ENCODE data around the gene CYP1A1.
"Not testable (repeated sequence)": the region's sequence is repeated elsewhere in the genome, so short reads cannot be mapped to it uniquely, and the experiment has no call there.

CYP1A1 gene

DNA sequence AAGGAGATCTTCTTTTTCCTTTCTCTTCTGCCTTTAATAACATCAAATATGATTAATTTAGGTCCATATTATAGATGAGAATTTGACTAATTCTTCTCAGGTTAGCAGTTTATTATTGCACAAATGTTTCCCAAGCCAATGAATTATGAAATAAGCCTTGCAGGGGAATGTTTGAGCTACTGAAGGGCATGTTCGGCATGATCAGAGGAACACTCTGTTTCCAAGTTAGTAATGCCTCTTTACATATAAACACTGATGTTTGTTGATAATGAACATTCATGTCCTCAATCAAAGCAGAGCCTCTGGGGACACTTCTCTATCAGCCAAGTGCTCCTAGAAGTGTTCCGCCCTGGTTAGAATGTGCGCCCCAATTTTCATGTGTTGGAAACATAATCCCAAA, 10.0 kb upstream of the CYP1A1 start:
- FAIRE-seq = no peak

DNA sequence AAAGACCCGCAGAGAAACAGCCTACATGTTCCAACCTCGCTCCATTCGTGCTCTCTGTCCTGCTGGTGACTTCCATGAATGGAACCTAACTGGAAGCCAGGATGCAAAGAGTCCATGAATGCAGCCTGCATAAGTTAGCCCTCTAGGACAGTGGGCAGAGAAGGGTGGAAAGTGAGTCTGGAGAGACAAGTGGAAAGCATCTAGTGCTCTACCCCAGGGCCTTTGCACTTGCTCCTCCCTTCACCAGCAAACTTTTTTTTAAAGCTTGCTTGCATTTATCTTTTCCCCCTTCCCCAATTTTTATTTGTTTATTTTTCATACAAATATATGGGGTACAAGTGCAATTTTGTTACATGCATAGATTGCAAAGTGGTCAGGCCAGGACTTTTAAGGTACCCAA, 7.9 kb upstream of the CYP1A1 start:
- no peak for FAIRE-seq

DNA sequence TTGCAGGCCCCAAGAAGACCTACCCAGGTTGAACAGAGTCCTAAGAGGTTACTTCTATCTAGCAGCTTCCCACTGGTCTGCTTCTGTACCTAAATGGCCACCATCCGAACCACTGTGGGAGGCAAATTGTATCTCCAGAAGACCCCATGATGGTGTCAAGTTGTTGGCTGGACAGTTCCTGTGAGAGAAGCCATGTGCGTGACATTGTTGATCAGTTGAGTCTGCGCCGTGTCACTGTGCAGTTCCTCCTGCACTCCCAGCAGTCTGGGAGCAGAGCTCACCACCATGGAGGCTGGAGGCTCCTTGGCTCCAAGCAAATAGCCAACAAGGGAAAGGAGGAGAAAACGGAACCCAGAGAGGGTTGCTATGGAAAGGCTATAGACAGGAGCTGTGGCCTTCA, 7.5 kb upstream of the CYP1A1 start:
- FAIRE-seq = no peak

DNA sequence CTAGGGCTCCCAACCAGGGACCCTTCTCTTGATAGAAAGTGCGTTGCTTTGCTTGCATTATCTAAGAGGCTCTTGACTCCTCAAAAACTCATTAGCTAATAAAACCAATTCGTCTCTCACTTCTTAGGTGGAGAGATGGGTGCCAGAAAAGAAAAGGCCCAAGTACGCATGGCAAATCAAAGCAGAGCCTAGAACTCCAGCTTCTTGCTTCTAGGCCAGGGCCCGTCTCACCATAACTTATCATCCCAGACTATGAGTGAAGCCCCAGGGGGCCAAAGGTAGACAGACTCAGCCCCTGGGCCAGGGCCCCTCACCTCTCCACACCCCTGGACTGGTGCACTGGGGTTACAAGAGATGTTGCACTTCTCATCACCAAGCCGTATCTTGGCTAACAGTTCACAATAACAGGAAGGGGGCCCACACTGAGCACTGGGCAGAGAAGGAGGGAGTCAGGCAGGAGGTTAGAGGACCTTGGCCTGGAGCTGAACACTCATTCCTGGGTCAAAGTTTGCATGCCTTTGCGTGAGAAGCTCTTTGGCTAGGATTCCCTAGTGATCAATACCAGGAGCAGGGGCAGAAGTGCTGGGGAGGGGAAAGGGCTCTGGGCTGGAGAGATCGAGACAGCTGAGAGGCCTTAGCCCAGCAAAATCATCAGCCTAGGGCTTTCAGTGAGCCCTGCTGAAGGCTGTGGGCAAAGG, 5.4 kb upstream of the CYP1A1 start:
- FAIRE-seq = no peak

DNA sequence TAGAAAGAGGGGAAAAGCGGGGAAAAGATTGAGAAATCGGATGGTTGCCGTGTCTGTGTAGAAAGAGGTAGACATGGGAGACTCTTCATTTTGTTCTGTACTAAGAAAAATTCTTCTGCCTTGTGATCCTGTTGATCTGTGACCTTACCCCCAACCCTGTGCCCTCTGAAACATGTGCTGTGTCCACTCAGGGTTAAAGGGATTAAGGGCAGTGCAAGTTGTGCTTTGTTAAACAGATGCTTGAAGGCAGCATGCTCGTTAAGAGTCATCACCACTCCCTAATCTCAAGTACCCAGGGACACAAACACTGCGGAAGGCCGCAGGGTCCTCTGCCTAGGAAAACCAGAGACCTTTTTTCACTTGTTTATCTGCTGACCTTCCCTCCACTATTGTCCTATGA, 4.0 kb upstream of the CYP1A1 start:
- not testable (repeated sequence) for FAIRE-seq

DNA sequence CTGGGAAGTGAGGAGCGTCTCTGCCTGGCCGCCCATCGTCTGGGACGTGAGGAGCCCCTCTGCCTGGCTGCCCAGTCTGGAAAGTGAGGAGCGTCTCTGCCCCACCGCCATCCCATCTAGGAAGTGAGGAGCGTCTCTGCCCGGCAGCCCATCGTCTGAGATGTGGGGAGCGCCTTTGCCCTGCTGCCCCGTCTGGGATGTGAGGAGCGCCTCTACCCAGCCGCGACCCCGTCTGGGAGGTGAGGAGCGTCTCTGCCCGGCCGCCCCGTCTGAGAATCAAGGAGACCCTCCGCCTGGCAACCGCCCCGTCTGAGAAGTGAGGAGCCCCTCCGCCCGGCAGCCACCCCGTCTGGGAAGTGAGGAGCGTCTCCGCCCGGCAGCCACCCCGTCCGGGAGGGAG, 3.4 kb upstream of the CYP1A1 start:
- FAIRE-seq = not testable (repeated sequence)

DNA sequence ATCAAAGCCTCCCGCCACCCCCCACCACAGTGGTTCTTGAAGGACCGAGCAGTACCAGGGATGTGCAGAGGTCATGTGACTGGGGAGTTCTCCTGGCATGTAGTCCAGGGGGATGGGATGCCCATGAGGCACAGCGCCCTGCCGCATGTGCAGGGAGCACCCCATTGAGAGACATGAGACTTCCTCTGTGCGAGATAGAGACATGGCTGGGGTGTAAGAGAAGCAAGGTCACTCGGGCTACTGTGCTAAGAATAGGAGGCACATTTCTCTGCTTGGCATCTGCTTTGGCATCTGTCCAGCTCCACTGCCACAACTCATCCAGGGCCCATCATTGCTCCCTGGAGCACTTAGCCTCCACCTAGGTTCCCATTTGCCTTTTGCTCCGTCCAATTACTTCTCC, 2.4 kb upstream of the CYP1A1 start:
- no peak for FAIRE-seq

DNA sequence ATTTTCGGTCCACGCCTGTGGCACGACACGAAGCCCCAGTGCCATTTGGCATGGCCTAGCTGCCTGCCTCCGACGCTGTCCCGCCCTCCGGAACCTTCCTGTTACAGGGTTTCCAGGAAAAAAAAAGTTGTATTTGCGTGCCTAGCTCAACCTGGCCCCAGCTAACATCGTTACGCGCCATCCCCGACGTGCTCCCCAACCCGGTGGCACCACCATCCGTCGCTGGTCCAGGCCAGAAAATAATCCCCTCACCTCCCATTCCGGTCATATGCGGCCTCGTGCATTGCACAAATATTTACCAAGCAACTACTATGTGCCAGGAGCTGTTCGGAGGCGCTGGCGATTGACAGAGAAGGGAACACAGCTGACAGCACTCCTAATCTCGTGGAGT, 1.4 kb upstream of the CYP1A1 start:
- no peak for FAIRE-seq

DNA sequence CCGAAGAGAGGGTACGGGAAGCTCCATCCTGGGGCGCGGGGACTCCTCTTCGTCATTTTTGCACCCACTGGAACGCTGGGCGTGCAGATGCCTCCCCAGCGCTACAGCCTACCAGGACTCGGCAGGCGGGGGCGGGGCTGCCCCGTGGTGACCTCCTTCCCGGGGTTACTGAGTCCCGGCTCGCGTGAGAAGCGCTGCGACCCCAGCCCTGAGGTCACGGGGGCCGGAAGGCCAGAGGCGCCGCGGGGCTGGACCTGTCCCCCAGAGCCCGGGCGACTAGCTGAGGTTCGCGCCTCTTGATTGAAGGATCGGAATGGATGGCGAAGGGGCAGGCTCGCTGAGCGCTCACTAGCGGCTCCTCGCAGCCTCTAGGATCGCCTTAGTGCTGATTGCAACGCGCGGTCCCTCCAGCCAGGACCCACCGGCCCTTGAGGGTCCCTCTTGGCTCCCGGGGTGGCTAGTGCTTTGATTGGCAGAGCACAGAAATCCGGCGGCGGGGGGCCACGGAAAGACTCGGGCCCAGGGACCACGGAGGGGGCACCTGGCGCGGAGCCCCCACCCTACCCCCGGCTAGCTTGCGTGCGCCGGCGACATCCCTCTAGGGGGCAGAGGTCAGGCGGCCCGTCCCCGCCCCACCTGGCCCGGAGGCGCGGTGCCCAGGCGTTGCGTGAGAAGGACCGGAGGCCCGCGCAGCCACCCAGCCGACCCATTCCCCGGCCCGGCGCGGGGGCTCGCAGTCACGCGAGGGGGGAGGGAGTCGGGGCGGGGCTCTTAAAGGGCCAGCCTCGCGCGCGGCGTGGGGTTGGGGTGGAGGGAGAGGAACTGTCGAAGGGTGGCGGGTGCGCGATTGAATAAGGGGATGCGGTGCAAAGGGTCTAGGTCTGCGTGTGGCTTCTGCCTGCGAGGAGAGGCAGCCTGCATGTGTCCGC, 781 bp upstream of the CYP1A1 start:
- no peak for FAIRE-seq

DNA sequence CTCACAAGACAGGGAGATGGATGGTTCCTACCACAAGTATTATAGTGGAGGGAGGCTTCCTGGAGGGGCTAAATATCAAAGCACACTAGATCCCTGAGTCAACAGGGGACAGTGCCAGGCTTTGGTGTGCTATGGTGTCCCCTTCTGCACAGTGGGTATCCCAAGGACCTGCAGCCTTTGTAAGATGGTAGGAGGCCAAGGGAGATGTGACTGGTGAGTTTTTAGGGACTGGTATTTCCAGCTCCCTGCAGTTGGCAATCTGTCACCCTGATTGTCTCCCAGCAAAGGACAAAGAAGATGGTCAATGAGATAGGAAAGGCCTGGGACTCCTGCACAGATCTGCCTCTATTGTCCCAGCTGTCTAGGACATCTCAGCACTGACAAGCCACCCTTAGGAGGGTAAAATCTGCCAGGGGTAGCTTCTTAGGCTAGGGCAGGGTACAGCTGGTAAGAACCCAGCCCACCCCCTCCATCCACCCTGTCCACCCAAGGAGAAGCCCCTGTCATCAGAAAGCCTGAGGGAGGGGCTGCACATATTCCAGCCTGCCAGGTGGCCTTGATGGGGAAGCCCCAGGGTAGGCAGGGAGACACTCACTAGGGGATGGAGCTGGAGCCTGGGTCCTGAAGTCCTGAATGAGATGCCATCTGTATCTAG, 631 bp downstream of the CYP1A1 start:
- no peak for FAIRE-seq

DNA sequence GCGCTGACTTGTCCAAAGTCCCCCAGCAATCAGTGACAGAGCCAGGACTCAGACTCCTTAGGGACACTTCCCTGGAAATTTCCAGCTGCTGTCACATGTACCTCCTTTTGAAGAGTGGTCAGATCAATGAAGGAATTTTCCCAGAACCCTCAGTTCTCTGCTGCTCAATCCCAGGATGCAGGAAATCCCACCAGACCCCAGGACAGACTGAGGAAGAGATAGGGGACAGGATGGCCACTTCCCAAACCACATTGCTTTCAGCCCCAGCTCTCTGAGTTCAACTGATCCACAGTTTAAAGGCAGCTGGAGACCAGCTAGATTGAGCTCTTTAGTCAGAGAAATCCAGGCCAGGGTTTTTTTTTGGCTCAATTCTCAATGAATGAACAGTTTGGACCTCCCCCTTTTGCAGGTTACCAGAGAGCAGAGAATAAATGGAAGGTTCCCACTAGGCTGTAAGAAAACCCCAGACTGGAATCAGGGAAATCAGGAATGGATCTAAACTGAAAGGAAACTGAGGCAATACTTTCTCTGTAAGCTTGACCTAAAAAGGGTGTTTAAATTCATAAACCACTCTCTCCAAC, 1.5 kb downstream of the CYP1A1 start:
- peak; percentile 55 for FAIRE-seq

DNA sequence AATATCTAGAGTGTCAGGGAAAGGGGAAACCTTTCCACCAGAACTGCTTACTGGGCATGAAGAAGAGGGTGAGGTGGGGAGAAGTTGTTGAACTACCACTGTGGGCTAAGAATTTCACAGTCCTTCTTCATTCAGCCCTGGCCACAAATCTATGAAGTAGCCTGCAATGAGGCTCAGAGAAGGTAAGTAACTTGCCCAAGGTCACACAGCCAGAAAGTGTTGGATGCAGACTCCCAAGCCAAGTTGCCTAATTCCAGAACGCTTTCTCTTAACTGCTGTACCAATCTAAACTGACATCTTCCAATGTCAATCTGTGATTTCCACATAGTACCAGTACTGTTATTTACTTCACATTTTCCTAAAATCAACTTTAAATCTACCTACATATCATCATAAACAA, 2.1 kb downstream of the CYP1A1 start:
- no peak for FAIRE-seq

DNA sequence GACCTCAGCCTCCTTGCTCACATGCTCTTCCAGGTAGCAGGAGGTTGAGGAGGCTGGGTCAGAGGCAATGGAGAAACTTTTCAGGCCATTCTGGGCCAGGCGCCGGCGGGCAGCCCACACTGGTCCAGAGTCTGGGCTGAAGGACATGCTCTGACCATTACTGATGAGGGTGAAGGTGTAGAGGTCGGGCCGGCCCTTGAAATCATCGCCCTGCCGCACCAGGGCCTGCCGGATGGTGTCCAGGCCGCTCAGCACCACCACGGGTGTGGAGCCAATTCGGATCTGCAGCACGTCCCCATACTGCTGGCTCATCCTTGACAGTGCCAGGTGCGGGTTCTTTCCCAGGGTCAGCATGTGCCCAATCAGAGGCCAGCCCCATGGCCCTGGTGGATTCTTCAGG, 2.7 kb downstream of the CYP1A1 start:
- no peak for FAIRE-seq

DNA sequence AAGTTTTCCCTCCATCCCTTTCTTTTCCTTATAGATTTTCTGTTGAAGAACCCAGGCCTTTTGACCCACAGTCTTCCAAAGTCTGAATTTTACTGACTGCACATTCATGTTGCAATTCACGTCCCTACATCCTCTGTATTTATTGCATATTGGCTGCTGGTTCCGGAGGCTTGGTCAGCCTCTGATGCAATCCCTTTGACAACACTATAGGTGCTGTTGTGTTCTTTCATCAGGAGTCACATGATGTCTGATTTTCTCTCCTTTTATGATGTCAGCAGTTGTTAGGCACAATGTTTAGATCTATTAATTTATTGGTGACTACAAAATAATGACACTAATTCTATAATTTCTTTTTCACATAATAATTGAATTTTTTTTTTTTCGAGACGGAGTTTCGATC, 8.7 kb downstream of the CYP1A1 start:
- FAIRE-seq = no peak

DNA sequence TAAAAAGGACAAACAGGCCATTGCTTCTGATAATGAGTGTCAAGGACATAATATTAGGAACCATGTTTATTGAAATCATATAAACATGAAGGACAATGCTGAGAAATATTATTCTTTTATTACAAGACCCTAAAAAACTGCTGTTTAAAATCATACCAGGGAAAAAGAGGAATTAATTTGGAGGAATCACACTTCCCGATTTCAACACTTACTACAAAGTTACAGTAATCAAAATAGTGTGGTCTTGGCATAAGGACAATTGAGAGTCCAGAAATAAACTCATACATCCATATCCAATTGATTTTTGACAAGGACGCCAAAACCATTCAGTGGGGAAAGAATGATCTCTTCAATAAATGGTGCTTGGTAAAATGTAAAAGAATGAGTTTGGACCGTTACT, 13.0 kb downstream of the CYP1A1 start:
- FAIRE-seq = no peak

DNA sequence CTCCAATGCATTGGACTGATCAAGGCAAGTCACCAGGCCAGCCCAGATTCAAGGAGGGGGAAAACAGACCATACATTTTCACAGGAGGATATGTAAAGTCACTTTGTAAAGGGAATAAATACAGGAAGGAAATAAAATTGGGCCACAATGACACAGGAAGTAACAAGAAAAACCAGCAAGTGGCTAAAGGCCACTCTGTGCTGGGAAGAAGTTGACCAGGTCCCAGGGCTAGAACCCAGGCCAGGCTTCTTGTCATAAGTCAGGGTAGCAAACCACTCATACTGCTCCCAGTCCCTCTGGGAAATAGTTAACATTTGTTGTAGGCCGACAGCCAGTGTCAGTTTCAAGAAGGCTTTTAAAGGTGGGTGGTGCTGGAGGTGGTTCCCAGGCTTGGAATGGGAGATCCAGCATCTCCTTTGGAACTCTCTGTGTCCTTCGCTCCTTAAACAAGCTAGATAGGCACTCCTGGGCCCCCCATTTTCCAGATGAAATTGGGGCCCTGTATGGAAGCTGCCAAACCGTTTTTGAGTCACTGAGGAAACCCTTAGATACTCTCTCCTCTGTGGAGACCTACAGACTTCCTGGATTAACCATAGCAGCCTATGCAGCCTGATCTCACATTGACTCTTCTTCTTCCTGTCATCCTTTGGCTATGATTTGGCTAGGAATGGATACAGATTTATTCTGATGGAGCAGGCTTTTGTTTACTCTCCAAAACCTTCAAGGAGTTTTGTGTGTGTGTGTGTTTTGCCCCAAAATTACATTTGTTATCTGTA, 14.8 kb downstream of the CYP1A1 start:
- FAIRE-seq = no peak

DNA sequence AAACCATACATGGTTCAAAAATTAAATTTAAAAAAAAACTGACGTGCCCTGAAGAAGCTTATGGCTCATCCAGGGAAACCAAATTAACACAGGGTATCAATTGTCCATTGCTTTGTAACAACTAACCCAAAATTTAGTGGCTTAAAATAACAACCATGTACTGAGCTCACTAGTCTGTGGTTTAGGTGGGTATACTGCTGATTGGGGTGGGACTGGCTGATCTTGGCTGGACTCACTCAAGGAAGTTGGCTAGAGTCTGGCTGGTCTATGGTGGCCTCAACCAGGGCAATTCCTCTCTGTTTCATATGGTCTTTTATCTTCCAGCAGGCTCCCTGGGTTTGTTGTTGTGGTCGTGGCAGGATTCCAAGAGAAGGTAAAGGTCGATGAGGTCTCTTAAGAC, 15.4 kb downstream of the CYP1A1 start:
- no peak for FAIRE-seq

DNA sequence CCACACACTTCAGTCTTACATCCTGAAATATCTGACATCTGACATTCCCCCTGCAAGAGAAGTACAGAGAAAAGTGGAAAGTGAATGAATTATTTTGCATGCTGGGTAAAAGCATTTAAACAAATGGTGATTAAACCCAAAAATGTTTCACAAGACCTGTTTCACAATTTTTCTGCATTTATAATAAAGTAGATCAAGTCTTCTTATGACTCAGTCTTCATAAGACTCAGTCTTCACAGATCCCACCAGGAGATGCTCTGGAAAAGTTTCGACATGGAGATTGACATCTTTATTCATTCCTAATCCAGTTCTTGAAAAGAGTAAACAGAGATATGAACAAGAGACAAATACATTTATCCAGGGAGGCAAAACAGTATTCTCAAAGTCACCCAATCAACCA, 16.3 kb downstream of the CYP1A1 start:
- no peak for FAIRE-seq

DNA sequence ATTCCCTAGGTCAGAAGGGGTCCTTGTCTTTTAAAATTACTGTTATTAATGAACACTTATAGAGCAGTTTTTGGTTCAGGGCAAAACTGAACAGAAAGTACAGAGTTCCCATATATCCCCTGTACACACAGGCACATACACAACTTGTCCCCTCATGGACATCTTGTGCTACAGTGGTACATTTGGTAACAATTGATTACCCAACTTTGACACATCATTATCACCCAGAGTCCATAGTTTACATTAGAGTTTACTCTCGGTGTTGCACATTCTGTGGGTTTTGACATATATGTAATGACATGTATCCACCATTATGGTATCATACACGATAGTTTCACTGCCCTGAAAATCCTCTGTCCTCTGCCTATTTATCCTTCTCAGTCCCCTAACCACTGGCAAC, 28.5 kb downstream of the CYP1A1 start:
- no peak for FAIRE-seq

DNA sequence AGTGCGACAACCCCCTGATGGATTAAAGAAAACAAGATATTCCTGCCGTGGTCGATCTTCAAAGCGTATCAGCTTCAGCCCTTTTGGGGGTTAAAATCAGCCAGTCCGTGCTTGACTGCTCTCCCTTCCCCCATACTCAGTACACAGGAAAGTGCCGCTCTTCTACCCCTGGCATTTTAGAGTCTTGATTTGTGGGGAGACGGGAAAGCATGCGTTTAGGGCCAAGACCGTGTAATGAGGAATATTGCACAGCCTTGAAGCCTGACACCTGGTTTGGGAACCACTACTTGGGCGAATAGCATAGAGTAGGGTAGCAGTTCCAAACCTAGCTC, 29.0 kb downstream of the CYP1A1 start:
- no peak for FAIRE-seq

DNA sequence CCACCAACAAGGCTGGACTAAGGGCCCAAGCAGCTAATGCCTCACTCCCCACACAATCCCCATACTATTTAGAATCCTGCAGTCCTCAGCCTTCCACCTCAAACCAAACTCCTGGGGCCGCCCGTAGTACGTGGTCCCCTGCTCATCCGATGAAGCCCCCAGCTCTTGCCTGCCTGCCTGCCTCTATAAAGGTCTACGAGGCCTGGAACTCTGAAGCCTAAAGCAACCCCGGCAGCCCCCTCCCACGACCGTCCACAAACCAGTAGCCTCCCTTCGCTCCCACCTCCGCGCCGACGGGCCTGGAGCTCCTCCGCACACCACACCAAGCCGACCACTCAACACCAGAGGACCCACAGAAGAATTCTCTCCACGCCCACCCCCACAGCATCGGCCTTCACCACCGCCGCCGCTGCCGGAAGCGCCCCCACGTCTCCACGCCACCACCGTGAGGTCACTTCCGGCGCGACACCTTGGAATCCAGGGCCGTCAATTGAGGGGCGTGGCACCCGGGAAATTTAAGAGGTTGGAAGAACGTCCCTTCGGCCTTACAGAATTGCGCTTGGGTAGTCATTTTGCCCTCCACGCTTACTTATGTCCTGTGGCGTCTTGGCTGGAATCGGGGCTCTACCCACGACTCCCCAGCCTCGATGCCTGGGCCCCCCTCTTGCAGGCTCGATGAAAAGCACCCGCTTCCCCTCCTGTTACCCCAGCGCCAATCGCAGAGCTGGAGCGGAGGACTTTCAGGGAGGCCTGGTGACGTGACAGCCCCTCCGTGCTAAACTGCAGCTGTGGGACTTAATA, 29.5 kb downstream of the CYP1A1 start, which contains the start of gene EDC3:
EDC3 (minus strand) TSS at position 428 of the 801 bp plus-strand sequence. CDS start 20,900 bp downstream, outside the sequence.
- no peak for FAIRE-seq

DNA sequence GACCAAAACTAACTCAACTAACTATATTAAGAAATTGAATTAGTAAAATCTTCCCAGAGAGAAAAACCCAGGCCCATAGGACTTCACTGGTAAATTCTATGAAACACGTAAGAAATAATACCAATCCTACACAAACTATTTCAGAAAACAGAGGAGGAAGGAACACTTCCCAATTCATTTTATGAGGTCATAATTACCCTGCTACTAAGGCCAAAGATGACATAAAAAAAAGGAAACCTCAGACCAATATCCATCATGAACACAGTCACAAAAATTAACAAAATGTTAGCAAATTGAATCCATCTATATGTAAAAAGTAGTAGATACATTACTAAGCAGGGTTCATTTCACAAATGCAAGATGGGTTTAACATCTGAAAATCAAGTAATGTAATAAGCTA, 33.0 kb downstream of the CYP1A1 start:
- FAIRE-seq = no peak

All from islet of Langerhans (tissue), 1 donor.